Posterior cingulate gyrus (tissue), 11 donors: Measurements from ENCODE around the gene MINDY3.
"Not testable (repeated sequence)": the region's sequence is repeated elsewhere in the genome, so short reads cannot be mapped to it uniquely, and the experiment has no call there.

ENCODE experiments used
- DNase-seq, 10 donors: peaks; one replicate each; pipeline versions ENCODE4 v3.0.0 to v3.0.0-alpha.2; 2020 to 2021; ENCODE audit warnings: mixed read lengths in 3 of 10
- intact Hi-C: fragments of 100-400 bp; cut with DNase I; formaldehyde crosslinking; loops from one replicate; pipeline ENCODE4 v1.15.1; 2023

Gene MINDY3

GRCh38 chr10:15859906-15860691 is at the start of gene MINDY3:
Gene MINDY3, minus strand, starts transcription at chr10:15860507. Its CDS starts 208 bp downstream, at chr10:15860299.
- DNase-seq = peak; percentile 82 to 98 (median 88)
- intact Hi-C loops = no loop called here

DNA sequence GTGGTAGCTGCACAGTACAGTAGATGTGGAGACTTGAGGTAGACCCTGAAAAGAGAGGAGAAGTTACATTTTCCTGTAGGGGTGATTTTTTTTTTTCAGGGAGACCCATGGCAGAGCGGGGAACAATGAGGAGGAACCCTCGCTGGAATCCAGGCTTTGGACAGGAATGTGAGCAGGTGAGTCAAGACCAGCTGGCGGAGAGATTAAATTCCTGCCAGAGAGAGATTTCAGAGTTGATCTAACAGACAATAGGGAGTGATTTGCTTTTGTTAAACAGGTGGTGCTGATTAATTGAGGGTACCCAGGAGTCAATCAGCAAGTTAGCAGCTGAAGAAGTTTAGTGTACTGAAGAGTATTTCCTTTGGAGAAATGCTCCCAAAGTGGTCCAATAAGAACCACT is 41.6 kb upstream of the MINDY3 start:
- DNase-seq = no peak
- intact Hi-C loops = loop anchor here (2.0 to 5.0 kb wide), 2 partner anchors 875 to 905 kb away; no protein-coding TSS in a partner anchor

GRCh38 chr10:15898046-15898445 is 37.7 kb upstream of the MINDY3 start:
- DNase-seq = no peak
- intact Hi-C loops = no loop called here

DNA sequence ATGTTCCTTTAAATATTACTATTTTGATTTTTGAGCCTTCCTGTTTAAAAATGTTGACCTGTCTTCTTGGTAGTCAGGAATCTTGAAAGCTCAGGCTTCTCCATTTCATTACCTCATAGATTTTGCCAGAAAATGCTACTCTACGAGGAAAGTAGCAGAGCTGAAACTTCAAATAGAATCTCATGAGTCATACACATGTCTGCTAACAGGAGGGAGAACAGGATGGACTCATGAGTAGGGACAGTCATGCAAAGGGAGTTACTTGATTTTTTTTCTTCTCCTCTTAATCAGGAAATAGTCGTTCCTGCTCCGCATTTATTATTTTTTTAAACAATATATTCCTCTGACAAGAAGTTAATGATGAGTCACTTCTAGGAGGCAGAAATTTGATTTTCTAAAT is 37.0 kb upstream of the MINDY3 start:
- no peak for DNase-seq
- intact Hi-C loops = no loop called here

DNA sequence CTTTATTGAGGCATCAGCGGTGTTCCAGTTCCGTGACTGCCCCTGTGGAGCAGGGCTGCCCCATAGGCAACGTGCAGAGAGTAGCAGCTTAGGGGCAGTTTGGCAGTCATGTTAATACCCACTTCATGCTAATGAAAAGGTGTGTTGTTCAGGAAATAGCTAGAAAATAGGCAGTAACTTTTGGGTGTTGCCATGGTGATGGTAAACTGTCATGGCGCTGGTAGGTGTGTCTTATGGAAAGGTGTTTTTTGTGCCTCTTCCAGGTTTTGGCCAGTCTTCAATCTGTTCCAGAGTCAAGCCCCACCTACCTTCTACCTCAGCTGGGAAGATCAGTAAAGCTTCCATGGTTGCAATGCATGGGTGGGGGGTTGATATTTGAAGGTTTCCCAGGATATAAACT is 36.3 kb upstream of the MINDY3 start:
- no peak for DNase-seq
- intact Hi-C loops = no loop called here

DNA sequence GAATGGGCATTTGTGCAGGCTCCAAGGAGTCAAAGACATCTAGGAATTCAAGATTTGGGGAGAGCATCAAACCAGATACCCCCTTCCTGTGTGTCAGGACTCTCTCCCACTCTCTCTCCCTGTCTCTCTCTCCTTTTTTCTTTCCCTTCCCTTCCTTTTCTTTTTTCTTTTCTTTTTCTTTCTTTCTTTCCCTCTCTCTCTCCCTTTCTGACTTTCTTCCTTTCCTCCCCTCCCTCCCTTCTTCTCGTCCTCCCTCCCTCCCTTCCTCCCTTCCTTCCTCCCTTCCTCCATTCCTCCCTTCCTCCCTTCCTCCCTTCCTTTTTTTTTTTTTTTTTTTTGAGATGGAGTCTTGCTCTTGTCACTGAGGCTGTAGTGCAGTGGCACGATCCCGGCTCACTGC is 24.1 kb upstream of the MINDY3 start:
- intact Hi-C loops = no loop called here
- DNase-seq = no peak

- DNase-seq = no peak
- intact Hi-C loops = no loop called here
Observed at GRCh38 chr10:15881542-15881941, 21.2 kb upstream of the MINDY3 start.

DNA sequence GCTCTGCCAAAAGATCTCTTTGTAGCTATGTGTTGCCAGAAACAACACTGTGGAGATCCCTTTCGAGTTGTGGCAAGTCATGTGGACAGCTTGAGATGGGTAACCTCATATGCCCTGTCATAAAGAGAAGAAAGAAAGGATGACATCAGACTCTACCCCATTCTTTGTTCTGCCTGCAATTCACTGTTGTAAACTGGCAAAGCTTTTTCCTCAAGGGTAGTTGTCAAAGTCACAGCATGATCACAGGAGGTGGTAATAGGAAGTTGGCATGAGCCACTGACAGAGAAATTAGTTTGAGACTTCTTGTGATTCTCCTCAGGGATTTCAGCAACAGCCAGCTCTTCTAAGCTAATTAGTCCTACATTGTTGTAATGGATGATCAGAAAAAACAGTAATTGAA is 19.4 kb upstream of the MINDY3 start:
- DNase-seq = no peak
- intact Hi-C loops = no loop called here

GRCh38 chr10:15879058-15879457 is 18.8 kb upstream of the MINDY3 start:
- intact Hi-C loops = no loop called here
- no peak for DNase-seq

DNA sequence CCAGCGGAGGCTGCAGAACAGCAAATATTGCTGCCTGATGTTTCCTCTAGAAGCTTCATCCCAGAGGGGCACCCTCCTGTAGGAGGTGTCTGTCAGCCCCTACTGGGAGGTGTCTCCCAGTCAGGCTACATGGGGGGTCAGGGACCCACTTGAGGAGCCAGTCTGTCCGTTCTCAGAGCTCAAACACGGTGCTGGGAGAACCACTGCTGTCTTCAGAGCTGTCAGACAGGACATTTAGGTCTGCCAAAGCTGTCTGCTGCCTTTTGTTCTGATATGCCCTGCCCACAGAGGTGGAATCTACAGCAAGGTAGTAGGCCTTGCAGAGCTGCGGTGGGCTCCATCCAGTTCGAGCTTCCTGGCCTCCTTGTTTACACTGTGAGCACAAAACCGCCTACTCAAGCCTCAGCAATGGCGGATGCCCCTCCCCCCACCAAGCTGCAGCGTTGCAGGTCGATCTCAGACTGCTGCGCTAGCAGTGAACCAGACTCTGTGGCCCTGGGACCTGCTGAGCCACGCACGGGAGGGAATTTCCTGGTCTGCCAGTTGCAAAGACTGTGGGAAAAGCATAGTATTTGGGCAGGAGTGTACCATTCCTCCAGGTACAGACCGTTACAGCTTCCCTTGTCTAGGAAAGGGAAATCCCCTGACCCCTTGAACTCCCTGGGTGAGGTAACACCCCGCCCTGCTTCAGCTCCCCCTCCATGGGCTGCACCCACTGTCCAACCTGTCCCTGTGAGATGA is 17.7 kb upstream of the MINDY3 start:
- peak in 1 of 10 donors; percentile 62 for DNase-seq
- intact Hi-C loops = no loop called here

- DNase-seq, intact Hi-C loops: not testable (repeated sequence)
Observed at GRCh38 chr10:15876274-15876673, 16.0 kb upstream of the MINDY3 start.

DNA sequence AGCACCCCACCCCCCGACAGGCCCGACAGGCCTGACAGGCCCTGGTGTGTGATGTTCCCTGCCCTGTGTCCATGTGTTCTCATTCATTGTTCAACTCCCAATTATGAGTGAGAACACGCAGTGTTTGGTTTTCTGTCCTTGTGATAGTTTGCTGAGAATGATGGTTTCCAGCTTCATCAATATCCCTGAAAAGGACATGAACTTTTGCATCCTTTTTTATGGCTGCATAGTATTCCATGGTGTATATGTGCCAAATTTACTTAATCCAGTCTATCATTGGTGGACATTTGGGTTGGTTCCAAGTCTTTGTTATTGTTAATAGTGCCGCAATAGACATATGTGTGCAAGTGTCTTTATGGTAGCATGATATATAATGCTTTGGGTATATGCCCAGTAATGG is 12.3 kb upstream of the MINDY3 start:
- DNase-seq, intact Hi-C loops: not testable (repeated sequence)

DNA sequence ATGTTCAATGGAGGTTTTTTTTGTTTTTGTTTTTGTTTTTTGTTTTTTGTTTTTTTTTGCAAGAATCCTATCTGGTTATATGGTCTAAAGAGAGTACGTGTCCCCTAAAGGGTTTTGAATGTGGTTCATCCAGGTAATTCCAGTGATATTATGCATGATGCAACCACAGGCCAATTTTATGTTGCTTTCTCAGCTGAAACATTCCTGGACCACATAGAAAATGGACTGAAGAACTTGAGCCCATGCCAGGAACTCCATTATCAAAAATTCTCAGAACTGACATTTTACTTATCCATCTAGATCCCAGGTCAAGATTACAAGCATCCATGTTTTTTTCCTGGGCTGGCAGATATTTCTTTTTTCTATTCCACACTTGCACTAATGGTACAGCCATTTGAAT is 11.5 kb upstream of the MINDY3 start:
- intact Hi-C loops = no loop called here
- DNase-seq = no peak

DNA sequence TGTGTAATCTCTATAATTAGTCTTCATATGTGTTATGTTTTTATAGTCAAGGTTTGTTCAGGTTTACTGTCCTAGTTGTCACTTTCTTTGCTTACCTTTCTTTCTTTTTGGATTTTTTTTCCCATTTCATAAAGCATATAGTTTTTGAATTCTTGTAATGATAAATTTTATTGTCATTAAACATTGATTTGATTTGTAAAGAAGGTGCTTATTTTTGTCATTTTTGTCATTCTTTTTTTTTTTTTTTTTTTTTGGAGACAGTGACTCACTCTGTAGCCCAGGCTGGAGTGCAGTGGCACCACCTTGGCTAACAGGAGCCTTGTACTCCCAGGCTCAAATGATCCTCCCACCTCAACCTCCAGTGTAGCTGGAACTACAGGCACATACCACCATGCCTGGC is 9.6 kb upstream of the MINDY3 start:
- intact Hi-C loops = no loop called here
- no peak for DNase-seq

DNA sequence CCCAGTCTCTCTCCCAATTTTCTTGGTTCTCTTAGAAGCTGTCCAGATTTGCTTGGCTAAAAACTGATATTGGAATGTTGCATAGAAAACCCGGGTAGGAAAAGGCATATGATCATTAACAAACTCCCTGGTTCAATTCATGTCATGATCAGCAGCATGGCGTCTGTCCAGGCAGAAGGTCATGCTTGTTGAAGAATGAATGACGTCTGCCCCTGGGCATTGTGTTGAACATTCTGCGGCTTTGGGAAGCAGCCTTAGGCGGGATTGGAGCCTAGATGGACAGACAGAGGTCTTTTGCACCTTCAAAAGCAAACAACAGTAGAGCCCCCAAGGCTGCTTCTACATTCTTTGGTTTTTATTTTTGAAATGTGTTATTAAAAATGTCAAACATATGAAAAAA is 7.7 kb upstream of the MINDY3 start:
- intact Hi-C loops = no loop called here
- DNase-seq = no peak

DNA sequence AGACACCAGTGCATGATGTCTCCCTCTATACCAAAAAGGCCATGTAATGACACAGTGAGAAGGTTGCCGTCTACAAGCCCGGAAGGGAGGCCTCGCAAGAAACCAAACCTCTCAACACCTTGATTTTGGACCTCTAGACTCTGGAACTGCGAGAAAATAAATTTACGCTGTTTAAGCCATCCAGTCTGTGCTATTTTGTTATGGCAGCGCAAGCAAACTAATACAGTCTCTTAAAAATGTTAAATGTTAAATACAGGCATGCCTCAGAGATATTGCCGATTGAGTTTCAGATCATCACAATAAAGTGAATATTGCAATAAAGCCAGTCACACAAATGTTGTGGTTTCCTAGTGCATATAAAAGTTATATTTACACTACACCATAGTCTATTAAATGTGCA is 5.0 kb upstream of the MINDY3 start:
- intact Hi-C loops = no loop called here
- no peak for DNase-seq

GRCh38 chr10:15864419-15864818 is 4.1 kb upstream of the MINDY3 start:
- intact Hi-C loops = no loop called here
- DNase-seq = no peak

GRCh38 chr10:15863733-15864132 is 3.4 kb upstream of the MINDY3 start:
- intact Hi-C loops = no loop called here
- no peak for DNase-seq

- no peak for DNase-seq
- intact Hi-C loops = no loop called here
Observed at GRCh38 chr10:15863323-15863722, 3.0 kb upstream of the MINDY3 start.

DNA sequence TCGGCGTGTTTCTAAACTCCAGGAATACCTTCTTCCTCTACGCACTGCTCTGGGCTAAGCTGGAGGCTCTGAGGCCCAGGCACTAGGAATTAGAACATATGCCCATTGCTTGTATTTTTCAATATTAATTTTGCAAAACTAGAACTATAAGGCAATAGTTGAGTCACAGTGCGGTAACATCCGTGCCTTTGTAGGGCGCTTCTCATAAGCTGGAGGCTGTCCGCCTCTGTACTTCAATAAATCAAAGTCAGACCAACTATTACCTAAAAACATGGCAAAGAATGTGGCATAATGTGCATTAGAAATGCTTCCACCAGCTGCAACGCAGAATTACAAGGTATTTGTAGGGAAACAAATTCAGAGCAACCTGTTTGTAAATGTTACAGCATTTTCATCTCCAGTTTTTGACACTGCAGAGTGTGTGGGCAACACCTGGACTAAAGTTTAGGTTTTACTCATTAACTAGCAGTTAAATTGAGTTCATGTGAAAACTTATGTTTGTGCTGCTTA is 440 bp upstream of the MINDY3 start:
- intact Hi-C loops = no loop called here
- DNase-seq = no peak

DNA sequence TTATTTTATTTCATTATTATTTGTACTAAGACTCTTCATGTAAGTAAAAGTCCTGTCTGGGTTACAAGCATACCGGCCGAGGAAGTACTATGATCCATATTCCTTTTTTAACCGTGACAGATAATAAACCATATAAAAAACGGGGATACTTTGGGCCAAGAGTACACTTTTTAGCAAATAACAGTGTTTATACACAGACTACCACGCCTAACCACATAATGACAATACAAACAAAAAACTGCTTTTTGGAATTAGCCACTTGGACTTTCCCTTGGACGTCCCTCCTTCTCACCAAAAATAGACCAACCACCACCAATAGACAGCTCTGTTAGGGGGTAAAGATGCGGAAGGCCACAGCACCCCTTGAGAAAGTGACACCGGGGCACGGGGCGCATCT is 800 bp downstream of the MINDY3 start:
- no peak for DNase-seq
- intact Hi-C loops = no loop called here

DNA sequence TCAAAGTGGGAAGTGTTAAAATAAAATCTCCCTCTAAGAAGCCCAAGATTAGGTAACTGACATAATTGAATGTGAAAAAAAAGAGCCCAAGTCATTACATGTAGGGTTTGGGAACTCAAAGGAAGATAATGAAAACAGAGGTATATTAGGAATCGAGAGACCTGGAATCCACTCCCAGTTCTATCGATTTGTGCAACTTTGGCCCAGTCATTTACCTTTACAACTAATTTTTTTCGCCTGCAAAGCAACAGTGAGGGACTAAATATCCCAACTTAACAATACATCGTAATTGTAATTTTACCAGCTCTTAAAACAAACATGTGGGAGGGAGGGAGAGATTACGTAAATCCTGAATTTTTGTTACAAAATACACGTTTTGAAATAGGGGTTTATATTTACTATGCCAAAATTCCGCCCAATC is 1.4 kb downstream of the MINDY3 start:
- intact Hi-C loops = no loop called here
- no peak for DNase-seq
